Stimulated activated CD8-positive, alpha-beta memory T cell treated with anti-CD3 and anti-CD28 coated beads, Interleukin-15, amount 100 ng/mL, for 4 hours (primary cell): Measurements from ENCODE around the gene LCN10.
"Not testable (repeated sequence)": the region's sequence is repeated elsewhere in the genome, so short reads cannot be mapped to it uniquely, and the experiment has no call there.

Experiments used
- DNase-seq, 2 donors: peaks; one replicate each; pipeline ENCODE4 v3.0.0-alpha.2; 2020; ENCODE audit warnings: low read depth in 2 of 2

Gene LCN10

DNA sequence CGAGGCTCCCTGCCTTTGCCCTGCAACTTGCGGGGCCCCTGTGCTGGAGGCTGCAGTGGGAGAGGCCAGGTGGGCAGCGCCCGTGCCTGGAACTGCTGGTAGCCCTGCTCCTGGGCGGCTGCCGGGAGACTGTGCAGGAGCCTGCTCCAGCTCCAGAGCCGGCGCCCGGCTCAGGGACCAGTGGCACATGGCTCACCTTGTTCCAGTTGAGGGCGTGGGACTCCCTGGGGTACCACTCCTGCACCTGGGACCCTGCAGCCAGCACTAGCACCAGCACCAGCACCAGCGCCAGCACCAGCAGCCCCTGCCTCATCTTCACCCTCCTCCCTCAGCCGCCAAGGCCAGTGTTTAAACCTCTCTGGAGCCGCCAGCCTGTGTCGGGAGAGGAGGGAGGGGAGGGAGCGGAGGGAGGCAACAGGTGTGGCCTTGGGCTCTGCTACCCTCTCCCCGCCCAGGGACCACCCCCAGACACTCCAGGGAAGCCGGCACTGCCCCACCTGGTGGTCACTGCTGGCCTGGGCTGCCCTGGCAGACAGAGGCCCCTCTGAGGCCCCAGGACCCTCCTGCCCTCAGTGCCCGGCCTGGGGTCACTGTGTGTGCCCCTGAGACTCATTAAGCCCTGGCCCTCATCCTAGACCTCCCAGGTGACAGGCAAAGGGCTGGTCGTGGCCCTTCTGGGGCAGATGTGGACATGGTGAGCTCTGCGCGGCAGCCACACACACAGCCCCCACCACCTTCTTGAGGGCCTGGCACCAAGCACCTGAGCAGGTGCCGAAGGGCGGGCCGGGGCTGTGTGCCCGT lies at the start of gene LCN10:
TSS of gene LCN10 (minus strand) at position 350 of the 801 bp plus-strand sequence. CDS start at position 313, 37 bp downstream.
- DNase-seq: no peak

DNA sequence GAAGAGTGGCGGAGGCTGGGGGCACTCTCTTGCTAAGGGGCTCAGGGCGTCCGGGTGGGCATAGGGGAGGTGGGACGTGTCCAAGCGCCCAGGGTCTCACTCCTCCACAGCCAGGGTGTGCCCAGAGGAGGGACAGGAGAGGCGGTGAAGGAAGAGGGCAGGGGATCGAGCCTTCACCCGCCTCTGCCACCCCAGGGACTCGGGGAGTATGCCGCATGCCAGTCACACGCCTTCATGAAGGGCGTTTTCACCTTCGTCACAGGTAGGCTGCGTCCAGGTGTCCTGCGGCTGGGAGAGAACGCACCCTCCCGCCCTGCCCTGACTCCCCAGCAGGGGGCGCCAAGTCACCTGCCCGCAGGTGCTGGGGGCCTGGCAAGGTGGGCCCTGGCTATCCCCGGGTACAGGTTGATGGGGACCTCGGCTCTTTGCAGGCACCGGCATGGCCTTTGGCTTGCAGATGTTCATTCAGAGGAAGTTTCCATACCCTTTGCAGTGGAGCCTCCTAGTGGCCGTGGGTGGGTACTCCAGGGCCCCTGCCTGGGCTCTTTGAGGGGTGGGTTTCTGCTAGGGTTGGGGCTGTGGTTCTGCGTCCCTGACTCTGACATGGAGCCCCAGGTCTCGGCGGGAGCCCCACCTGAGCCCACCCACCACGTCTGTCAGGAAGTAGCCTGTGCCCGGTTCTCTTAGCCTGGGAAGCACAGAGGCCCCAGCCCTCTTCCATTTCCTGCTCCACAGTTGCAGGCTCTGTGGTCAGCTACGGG lies 49.0 kb upstream of the LCN10 start:
- DNase-seq: peak; percentile 34 to 38

DNA sequence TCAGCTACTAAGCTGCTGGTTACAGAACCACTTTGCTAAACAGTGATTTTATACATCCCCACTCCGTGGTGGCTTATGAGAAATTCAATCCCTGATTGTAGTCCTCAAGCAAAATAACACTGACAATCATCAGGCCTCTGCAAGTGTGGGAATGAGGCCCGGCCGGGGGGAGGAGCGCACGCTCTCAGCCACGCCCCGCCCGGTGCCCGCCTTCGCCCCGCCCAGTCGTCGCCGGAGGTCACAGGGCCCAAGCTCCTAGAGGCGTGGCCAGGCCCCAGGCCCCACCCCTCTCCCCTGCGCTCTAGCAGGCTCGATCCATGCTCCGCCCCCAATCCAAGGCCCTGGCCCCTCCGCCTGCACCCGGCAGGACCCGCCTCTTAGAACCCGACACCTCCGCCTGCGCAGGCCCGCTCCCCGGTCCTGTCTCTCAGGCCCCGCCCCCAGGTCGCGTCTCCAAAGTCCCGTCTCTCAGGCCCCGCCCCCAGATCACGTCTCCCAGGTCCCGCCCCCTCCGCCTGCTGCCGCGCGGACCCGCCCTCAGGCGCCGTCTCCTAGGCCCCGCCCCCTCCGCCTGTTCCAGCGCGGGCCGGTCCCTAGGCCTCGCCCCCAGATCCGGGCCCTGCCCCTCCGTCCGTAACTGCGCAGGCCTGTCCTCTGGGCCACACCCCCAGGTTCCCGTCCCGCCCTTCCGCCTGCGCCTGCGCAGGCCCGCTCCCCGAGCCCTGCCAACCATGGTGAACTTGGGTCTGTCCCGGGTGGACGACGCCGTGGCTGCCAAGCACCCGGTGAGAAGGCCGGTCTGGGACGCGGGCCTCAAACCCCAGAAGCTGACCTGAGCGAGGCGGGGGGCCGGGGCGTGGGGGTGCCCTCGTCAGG lies 48.1 kb upstream of the LCN10 start, which contains the start of gene TMEM141:
TSS of gene TMEM141 (plus strand) at position 705 of the 876 bp plus-strand sequence. CDS start at position 732, 27 bp downstream.
- DNase-seq: peak; percentile 99 to 100

DNA sequence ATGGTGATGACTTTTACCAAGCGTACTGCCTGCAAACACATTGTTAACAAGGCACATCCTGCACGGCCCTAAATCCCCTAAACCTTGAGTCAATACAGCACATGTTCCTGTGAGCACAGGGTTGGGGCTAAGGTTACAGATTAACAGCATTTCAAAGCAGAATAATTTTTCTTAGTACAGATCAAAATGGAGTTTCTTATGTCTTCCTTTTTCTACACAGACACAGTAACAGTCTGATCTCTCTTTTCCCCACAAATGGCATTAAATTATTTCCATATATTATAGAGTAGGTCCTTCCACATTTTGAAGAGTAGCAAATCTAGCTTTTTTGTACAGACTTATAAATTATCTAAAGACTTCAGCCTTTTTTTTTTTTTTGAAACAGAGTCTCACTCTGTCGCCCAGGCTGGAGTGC lies 46.8 kb upstream of the LCN10 start:
- no peak for DNase-seq

DNA sequence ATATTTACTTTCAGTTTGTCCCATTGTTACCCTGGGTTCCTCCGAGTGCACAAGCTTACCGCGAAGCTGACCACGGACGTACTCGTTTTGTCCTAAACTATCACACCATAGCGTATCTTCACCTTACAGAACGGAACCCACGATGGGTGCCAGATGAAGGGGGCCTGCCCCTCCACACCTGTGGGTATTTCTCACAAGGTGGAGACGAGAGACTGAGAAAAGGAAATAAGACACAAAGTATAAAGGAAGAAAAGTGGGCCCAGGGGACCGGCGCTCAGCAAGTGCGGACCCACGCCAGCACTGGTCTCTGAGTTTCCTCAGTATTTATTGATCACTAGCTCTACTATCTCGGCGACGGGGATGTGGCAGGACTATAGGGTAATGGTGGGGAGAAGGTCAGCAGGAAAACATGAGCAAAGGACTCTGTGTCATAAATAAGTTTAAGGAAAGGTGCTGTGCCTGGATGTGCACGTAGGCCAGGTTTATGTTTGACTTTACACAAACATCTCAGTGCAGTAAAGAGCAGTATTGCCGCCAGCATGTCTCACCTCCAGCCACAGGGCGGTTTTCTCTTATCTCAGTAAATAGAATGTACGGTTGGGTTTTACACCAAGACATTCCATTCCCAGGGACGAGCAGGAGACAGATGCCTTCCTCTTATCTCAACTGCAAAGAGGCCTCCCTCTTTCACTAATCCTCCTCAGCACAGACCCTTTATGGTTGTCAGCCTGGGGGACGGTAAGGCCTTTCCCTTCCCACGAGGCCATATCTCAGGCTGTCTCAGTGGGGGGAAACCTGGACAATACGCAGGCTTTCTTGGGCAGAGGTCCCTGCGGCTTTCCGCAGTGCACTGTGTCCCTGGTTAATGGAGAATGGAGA lies 46.1 kb upstream of the LCN10 start:
- not testable (repeated sequence) for DNase-seq

DNA sequence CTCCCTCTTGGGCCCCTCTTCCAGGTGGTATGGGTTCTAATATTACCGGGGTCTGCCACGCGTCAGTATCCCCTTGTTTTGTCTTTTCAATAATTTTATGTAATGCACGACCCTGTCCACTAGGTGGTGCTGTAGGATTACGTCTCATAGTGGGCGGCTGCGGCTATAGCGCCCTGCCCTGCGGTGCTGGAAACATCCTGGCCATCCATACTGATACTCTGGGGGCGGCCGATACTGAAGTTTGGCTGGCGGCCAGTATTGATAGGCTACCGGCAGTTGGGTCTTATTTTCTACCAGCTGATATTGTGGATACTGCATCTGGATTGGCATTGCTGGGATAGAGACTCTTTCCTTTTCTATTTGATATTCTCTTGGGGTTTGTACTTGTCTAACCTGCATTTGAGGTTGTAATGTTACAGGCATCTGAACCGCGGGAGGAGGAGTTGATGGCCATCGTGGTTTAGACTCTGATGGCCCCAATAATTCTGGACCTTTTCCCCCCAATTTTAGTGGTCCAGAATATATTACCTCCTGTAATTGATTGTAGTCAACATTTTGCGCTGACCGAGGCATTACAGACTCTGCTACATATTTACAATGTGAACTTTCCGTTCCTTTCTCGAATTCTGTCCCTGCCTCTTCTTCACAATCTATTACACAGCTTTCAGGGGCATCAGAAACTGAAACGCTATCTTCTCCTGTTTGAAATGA lies 45.1 kb upstream of the LCN10 start:
- DNase-seq: peak in 1 of 2 donors; percentile 32

DNA sequence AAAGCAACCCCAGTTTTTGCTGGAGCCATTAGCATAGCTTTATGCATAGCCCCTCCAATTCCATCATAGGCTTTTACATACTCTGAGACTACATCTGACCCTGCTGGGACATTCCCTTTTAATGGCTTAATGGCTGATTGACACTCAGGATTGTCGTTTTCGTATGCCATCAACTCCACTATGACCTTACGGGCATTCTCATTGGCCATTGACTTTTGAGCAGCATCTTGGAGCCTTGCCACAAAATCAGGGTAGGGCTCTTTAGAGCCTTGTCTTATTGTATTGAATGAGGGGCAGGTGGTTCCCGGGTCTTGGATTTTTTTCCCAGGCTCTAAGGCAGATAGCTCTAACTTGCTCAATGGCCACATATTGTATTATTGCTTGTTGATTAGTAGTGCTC lies 44.2 kb upstream of the LCN10 start:
- not testable (repeated sequence) for DNase-seq

DNA sequence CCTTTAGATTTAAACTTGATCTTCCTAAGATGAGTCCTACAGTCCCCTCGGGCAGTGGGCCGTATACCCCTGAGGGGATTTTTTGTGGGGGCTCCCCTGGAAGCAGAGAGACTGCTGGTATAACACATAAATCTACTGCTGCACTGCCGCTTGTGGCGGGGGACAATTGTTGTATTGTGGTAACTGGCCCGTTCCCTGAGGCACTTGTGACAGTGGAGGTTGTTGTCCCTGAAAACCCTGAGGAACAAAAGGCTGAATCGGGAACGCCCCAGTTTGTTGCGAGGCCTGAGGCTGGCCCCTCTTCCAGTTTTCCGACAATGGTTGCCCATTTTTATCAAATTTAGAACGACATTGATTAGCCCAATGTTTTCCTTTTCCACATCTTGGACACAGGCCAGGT lies 43.7 kb upstream of the LCN10 start:
- no peak for DNase-seq

DNA sequence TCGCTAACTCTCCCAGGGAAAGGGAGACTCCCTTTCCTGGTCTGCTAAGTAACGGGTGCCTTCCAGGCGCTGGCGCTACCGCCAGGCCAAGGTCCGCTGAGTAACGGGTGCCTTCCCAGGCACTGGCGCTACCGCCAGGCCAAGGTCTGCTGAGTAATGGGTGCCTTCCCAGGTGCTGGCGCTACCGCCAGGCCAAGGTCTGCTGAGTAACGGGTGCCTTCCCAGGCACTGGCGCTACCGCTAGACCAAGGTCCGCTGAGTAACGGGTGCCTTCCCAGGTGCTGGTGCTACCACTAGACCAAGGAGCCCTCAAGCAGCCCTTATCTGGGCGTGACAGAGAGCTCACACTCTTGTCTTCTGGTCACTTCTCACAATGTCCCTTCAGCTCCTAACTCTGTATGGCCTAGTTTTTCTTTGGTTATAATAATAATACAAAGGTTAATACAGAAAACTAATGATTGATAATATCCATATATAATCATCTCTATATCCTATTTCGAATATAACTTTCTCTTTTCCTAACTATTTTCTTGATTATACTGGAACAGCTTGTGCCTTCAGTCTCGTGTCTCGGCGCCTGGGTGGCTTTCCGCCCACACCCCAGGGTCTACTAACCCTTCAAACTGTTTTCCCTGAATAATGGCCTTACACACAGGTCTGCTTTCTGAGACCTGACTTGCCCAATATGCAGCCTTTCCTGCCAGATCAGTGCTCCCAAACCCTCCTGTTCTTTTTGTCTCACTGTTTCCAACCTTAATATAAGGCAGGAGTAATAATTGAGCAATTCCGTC lies 43.0 kb upstream of the LCN10 start:
- DNase-seq: not testable (repeated sequence)

DNA sequence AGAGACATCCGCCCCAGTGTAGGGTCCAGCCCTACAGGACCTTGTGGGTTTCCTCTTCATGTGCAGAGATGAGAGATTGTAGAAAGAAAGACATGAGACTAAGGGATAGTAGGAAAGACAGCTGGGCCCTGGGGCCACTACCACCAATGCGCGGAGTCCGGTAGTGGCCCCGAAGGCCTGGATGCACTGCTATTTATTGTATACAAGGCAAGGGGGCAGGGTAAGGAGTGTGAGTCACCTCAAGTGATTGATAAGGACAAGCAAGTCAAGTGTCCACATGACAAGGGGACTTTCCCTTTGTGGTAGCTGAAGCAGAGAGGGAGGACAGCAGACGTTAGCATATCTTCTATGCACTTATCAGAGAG lies 42.2 kb upstream of the LCN10 start:
- no peak for DNase-seq

DNA sequence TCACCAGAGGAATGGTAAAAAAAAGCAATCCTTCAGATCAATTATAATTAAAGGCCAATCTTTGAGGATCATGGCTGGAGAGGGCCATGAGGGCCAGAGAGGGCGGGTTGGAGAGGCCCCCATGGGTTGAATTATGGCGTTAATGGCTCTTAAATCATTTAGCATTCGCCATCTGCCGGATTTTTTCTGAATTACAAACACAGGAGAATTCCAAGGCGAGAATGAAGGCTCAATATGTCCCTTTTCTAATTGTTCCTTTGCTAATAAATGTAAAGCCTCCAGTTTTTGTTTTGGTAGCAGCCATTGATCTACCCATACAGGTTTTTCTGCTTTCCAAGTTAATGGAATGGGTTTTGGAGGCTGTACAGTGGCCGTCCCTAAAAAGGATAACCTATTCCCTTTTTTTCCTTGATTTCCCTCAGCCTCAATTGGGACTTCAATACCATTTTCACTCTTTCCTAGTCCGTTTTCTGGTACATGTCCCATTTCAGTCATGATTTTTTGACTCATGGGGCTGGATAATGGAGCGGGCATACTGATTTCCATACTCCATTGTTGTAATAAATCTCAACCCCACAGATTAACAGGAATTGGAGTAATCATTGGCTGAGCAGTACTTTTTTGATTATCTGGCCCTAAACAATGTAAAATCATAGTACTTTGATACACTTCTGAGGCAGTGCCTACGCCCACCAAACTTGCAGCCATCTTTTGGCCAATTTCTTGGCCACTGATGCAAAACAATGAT lies 41.7 kb upstream of the LCN10 start:
- DNase-seq: no peak

DNA sequence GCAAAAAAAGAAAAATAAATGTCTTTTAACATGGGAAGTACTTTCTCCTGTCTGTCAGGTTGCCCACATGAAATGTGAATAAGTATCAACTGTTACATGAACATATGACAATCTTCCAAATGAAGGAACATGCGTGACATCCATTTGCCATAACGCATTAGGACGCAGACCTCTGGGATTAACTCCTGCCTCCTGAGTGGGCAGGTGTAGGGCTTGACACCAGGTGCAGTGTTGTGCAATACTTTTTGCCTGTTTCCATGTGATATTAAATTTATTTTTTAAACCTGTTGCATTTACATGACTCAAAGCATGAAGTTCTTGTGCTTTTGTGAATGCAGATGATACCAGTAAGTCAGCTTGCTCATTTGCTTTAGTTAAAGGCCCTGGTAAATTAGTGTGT lies 39.7 kb upstream of the LCN10 start:
- DNase-seq: no peak

DNA sequence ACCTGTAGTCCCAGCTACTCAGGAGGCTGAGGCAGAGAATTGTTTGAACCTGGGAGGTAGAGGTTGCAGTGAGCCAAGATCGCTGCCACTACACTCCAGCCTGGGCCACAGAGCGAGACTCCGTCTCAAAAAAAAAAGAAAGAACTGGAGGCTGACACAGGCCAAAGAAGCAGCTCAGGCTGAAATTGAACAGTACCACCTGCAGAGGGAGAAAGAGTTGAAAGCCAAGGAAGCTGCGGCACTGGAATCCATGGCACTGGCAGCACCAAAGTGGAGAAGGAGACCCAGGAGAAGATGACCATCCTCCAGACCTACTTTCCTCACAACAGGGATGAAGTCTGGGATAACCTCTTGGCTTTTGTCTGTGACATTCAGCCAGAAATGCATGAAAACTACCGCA lies 37.1 kb upstream of the LCN10 start:
- no peak for DNase-seq

DNA sequence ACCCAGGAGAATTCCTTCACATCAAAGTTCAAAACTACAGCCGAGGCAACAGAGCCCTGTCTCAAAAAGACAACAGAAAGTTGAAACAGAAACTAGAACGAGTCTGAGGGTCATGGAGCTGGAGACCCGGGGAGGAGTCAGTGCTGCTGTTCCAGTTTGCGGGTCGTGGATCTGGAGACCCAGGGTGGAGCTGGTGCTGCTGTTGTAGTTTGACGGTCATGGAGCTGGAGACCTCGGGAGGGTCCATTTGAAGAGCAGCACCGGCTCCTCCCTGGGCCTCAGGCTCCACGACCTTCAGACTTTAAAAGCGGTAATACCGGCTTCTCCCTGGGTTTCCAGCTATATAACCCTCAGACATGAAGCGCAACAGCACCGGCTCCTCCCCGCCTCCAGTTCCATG lies 34.6 kb upstream of the LCN10 start:
- no peak for DNase-seq

DNA sequence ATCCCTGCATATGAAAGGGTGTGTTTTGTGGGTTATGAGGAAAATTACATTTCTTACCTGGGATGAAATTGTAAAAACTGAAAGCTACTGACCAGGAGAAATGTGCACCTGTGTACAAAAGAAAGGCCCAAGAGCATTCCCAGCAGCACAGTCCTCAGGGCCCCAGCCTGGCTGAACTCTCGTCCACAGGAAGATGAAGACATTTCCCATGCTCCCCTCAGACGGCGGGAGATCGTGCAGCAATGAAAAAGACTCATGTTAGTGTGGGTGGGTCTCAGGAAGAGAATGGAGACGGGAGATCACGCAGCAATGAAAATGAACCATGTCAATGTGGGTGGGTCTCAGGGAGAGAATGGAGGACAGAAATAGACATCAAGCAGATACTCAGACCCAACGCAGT lies 34.2 kb upstream of the LCN10 start:
- DNase-seq: no peak

DNA sequence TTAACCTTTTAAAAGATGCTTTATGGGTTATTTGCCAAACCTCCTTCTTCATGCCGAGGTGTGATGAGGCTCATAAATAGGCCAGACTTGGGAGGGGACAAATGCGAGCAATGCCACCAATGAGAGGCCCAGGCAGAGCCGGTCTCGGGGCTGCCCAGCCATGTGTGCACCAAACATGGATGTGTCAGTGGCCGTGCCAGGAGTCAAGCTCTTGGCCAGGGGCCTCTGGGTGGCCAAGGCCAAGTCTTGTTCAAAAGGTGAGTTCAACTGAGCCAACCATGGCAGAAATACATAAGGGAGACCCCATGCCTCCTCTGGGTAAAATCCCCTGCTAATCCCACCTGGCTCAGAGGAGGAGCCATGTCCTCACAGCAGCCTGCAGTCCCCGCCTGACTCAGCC lies 32.5 kb upstream of the LCN10 start:
- no peak for DNase-seq

DNA sequence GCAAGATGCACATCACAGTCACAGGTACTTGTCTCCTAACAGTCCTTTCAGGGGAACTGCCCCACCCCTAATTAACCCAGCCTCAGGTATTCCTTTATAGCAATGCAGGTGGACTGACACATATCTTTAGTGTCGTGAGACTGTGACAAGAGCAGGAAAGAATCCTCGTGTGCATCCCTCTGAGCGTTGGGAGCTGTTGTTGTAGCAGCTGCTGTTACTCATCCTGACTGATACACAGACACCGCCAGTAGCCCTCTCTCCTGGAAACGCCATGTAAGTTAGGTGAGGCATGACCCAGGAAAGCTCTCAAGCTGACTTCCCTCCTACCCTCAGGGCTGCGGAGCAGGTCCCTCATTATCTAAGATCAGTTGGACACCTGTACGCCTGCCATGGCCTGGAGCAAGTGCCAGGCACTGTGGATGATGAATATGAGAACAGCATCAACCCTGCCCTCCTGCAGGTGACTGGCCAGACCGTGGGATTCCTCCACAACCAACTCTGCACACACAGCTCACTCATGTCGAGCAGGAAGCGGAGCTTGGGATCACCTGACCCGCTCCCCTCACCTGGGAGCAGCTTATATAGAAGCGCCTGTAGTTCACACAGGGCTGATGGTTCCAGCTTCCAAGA lies 31.8 kb upstream of the LCN10 start:
- no peak for DNase-seq

DNA sequence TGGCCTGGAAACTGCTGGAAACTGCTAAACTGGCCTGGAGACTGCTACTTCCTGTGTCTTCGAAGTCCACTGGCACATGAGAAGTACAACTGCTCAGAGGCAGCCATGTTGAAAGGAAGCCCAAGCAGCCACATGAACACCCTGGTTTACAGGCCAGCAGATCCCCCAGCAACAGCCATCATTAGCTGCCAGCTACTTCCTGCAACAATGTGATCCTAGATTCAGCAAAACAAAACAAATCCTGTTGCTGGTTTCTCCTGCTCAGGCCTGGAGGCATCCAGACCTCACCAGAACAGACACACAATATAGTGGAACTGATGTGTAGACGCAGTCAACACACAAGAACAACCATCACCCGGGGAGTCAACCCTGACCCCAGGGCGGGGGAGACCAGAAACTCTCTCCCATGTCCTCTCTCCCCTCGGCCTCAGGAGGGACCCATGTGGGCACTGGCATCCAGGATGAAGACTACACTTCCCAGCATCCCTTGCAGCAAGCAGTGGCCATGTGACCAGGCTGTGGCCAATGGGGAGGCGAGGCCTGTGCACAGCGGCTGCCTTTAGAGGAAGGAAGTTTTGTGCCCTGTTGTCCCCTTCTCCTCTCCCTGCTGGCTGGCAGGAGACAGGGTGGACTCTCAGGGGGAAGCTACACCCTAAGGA lies 30.8 kb upstream of the LCN10 start:
- DNase-seq: no peak
